HEK293 (cell line): ENCODE data around the gene KRT6A.

Experiments
- CTCF ChIA-PET: fragments of 350-600 bp; formaldehyde crosslinking; extraction: SDS; loops from one replicate; lab custom pipeline; 2021; ENCODE audit warnings: antibody characterized with exemption; lab: Yijun Ruan, JAX
- POLR2A ChIA-PET: fragments of 300-600 bp; formaldehyde crosslinking; extraction: SDS; loops from one replicate; lab custom pipeline; 2020; ENCODE audit warnings: antibody characterized with exemption, inconsistent platforms; lab: Yijun Ruan, JAX
- H3K27ac ChIP-seq: fragments of 200-500 bp; sonication (Bioruptor generic); 2 replicates; pipeline ENCODE4 v1.5.1; 2014; ENCODE audit warnings: low read depth, low read length, control low read depth, inconsistent platforms; ENCODE audit errors: extremely low read depth
- H3K36me3 ChIP-seq, 2 experiments: fragments of 200-500 bp in 1 of 2; sonication (Bioruptor generic) in 1 of 2; 1 replicate in 1 of 2; 2 replicates in 1 of 2; pipeline ENCODE4 v1.5.1; 2014 to 2017; ENCODE audit warnings: inconsistent platforms in 2 of 2, low read length in 2 of 2; ENCODE audit not compliant: control insufficient read depth in 2 of 2, insufficient read depth in 1 of 2
- H3K4me1 ChIP-seq: fragments of 200-500 bp; sonication (Bioruptor generic); 2 replicates; pipeline ENCODE4 v1.5.1; 2014; ENCODE audit warnings: mild to moderate bottlenecking, low read length, inconsistent platforms; ENCODE audit not compliant: control insufficient read depth, insufficient read depth
- H3K4me3 ChIP-seq: 2 replicates; pipeline ENCODE4 v1.5.1; 2011; ENCODE audit warnings: low read depth, mild to moderate bottlenecking, control low read depth, low read length, moderate library complexity
- H3K9me3 ChIP-seq: fragments of 200-500 bp; sonication (Bioruptor generic); 2 replicates; pipeline ENCODE4 v1.5.1; 2014; ENCODE audit warnings: low read depth, low read length, inconsistent platforms; ENCODE audit not compliant: control insufficient read depth, insufficient read depth
- AEBP2 ChIP-seq: fragments of 450-650 bp; formaldehyde crosslinking; IDR thresholded peaks from 2 replicates; pipeline ENCODE4 v1.5.1; 2016; ENCODE audit warnings: missing biosample characterization, missing genetic modification characterization, borderline replicate concordance
- KLF7 ChIP-seq: fragments of 450-650 bp; formaldehyde crosslinking; IDR thresholded peaks from 2 replicates; pipeline ENCODE4 v1.5.1; 2016; ENCODE audit warnings: missing biosample characterization, missing genetic modification characterization, borderline replicate concordance
- PRDM10 ChIP-seq: fragments of 450-650 bp; formaldehyde crosslinking; IDR thresholded peaks from 2 replicates; pipeline ENCODE4 v1.5.1; 2016; ENCODE audit warnings: missing biosample characterization, missing genetic modification characterization
- PRDM6 ChIP-seq: fragments of 450-650 bp; formaldehyde crosslinking; IDR thresholded peaks from 2 replicates; pipeline ENCODE4 v1.5.1; 2017; ENCODE audit warnings: missing biosample characterization, missing genetic modification characterization
- RBAK ChIP-seq: fragments of 450-650 bp; formaldehyde crosslinking; IDR thresholded peaks from 2 replicates; pipeline ENCODE4 v1.5.1; 2016; ENCODE audit warnings: missing biosample characterization, missing genetic modification characterization
- ZBTB6 ChIP-seq: fragments of 450-650 bp; formaldehyde crosslinking; IDR thresholded peaks from 2 replicates; pipeline ENCODE4 v1.5.1; 2017; ENCODE audit warnings: missing biosample characterization, missing genetic modification characterization
- ZFP41 ChIP-seq: fragments of 450-650 bp; formaldehyde crosslinking; IDR thresholded peaks from 2 replicates; pipeline ENCODE4 v1.5.1; 2016; ENCODE audit warnings: missing biosample characterization, missing genetic modification characterization, borderline replicate concordance
- ZNF223 ChIP-seq: fragments of 450-650 bp; formaldehyde crosslinking; IDR thresholded peaks from 2 replicates; pipeline ENCODE4 v1.5.1; 2016; ENCODE audit warnings: missing biosample characterization, missing genetic modification characterization
- ZNF26 ChIP-seq: fragments of 450-650 bp; formaldehyde crosslinking; IDR thresholded peaks from 2 replicates; pipeline ENCODE4 v1.5.1; 2016; ENCODE audit warnings: missing biosample characterization, missing genetic modification characterization
- ZNF266 ChIP-seq: fragments of 450-650 bp; formaldehyde crosslinking; IDR thresholded peaks from 2 replicates; pipeline ENCODE4 v1.5.1; 2016; ENCODE audit warnings: missing biosample characterization, missing genetic modification characterization, low read depth
- ZNF426 ChIP-seq: fragments of 450-650 bp; formaldehyde crosslinking; IDR thresholded peaks from 2 replicates; pipeline ENCODE4 v1.5.1; 2017; ENCODE audit warnings: missing biosample characterization, missing genetic modification characterization, mild to moderate bottlenecking, inconsistent platforms, moderate library complexity
- ZNF473 ChIP-seq: fragments of 450-650 bp; formaldehyde crosslinking; IDR thresholded peaks from 2 replicates; pipeline ENCODE4 v1.5.1; 2017; ENCODE audit warnings: missing biosample characterization, missing genetic modification characterization
- ZNF555 ChIP-seq: fragments of 450-650 bp; formaldehyde crosslinking; conservative IDR thresholded peaks from 2 replicates; pipeline ENCODE4 v1.5.1; 2017; ENCODE audit warnings: missing biosample characterization, mild to moderate bottlenecking, missing genetic modification characterization, inconsistent platforms
- ZNF585B ChIP-seq: fragments of 450-650 bp; formaldehyde crosslinking; IDR thresholded peaks from 2 replicates; pipeline ENCODE4 v1.5.1; 2016; ENCODE audit warnings: missing biosample characterization, missing genetic modification characterization
- ZNF600 ChIP-seq: fragments of 450-650 bp; formaldehyde crosslinking; IDR thresholded peaks from 2 replicates; pipeline ENCODE4 v1.5.1; 2016; ENCODE audit warnings: missing biosample characterization, missing genetic modification characterization
- ZNF621 ChIP-seq: fragments of 450-650 bp; formaldehyde crosslinking; IDR thresholded peaks from 2 replicates; pipeline ENCODE4 v1.5.1; 2017; ENCODE audit warnings: missing biosample characterization, missing genetic modification characterization
- ZNF658 ChIP-seq: fragments of 450-650 bp; formaldehyde crosslinking; IDR thresholded peaks from 2 replicates; pipeline ENCODE4; 2016; ENCODE audit warnings: missing biosample characterization, missing genetic modification characterization
- ZSCAN30 ChIP-seq: fragments of 450-650 bp; IDR thresholded peaks from 2 replicates; pipeline ENCODE4 v1.5.1; 2018; ENCODE audit warnings: missing biosample characterization, mild to moderate bottlenecking, missing genetic modification characterization, moderate library complexity
- ZSCAN5A ChIP-seq: fragments of 450-650 bp; formaldehyde crosslinking; IDR thresholded peaks from 2 replicates; pipeline ENCODE4 v1.5.1; 2016; ENCODE audit warnings: missing biosample characterization, missing genetic modification characterization

KRT6A gene

GRCh38 chr12:52527121-52527800 lies 34.2 kb upstream of the KRT6A start:
- CTCF ChIA-PET = no interaction called here

More at GRCh38 chr12:52527121-52527800, 34.2 kb upstream of the KRT6A start:
- Histone ChIP-seq H3K36me3 (no peaks in the 10 kb centered on the region), H3K4me1 (no peaks in the 10 kb centered on the region), H3K9me3 (no peaks in the 10 kb centered on the region), H3K4me3 (no peak overlapping the region), H3K27ac (no peak overlapping the region)
- POLR2A ChIA-PET = no interaction called here
- TF ChIP-seq ZNF585B (no peak), ZNF473 (no peak), ZNF266 (tag by site-specific recombination) (no peak), ZFP41 (no peak), ZNF26 (no peak), ZNF600 (no peak), ZNF426 (no peak), PRDM10 (no peak), ZBTB6 (tag by site-specific recombination) (no peak), ZNF223 (no peak), KLF7 (tag by site-specific recombination) (no peak), AEBP2 (no peak), ZNF621 (tag by site-specific recombination) (no peak), RBAK (tag by site-specific recombination) (no peak), ZSCAN5A (tag by site-specific recombination) (no peak), ZNF658 (tag by site-specific recombination) (no peak), PRDM6 (tag by site-specific recombination) (no peak), ZSCAN30 (tag by site-specific recombination) (no peak), ZNF555 (tag by site-specific recombination) (no peak)
